Stimulated activated CD4-positive, alpha-beta T cell treated with anti-CD3 and anti-CD28 coated beads, TNF-alpha, amount 100 ng/mL, for 24 hours (primary cell): ENCODE results near the gene MRM2.

Source experiments
- DNase-seq, 3 experiments: peaks; one replicate each; pipeline ENCODE4 v3.0.0-alpha.2; 2020; ENCODE audit warnings: low read depth in 3 of 3

The MRM2 gene

DNA sequence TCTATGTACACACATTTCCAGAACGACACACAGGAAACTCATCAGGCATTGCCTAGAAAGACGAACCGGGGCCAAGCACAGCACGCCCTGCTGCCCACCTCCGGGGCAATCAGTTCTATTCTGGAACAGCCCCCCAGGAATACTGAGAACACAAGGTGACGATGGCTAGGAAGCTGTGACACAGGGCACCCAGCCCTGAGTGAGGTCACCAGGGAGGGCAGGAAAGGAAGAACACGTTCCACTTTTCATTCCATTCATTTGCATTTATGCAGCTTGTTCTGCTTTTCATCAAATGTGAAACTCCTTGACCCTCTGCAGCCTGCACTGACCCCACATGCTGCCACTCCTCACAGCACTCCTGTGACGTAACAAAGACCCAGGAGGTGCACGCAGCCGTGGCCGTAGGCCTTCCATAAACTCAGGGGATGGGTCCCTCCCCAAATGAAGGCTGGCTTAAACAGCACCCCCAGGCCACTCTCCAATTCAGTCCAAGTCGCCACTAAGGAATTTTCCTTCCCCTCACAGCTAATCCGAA, 38.2 kb downstream of the MRM2 start:
- DNase-seq = no peak

GRCh38 chr7:2202901-2203765, 38.9 kb downstream of the MRM2 start:
- DNase-seq = no peak

GRCh38 chr7:2202361-2202761, 39.6 kb downstream of the MRM2 start:
- no peak for DNase-seq

GRCh38 chr7:2201686-2202360, 40.2 kb downstream of the MRM2 start:
- DNase-seq = no peak

DNA sequence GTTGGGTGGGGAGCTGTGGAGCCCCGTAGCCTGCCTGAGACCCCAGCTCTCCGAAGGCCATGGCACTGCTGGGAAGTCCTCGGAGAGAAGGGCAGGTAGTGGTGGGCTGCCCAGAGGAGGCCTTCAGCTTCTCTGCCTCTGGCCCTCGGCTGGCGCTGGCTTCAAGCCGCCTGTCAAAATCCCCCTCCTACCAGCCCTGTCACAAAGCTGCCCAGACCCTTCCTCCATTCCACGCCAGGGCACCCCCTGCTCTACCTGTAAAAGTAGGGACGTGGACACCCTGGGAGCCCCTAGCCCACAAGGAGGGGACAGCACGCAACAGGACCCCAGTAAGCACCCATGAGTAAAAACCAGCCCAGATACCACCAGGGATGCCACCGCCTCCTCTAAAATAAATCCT, 40.9 kb downstream of the MRM2 start:
- DNase-seq = no peak

GRCh38 chr7:2200584-2200980, 41.4 kb downstream of the MRM2 start:
- DNase-seq = no peak

GRCh38 chr7:2199956-2200583, 41.9 kb downstream of the MRM2 start:
- DNase-seq = no peak

- DNase-seq = no peak
Observed at GRCh38 chr7:2199528-2199927, 42.5 kb downstream of the MRM2 start.

DNA sequence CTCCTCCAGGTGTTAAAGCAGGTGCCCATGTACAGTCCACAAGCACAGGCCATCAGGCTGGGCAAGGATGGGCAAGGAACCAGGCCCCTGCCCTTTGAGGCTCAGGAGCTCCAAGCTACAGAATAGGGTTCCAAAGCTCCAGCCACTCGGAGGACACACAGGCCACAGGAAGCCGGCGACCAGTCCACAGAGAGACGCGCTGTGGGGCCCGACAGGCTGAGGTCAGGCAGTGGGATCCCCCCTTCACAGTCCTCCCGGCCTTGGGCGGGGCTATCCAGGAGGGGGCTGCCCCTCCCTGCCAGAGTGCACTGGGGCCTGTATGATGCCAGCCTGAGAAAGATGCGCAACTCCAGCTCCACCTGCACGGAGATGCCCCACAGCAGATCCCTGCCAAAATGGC, 43.2 kb downstream of the MRM2 start:
- no peak for DNase-seq

GRCh38 chr7:2198206-2198605, 43.8 kb downstream of the MRM2 start:
- DNase-seq = no peak

DNA sequence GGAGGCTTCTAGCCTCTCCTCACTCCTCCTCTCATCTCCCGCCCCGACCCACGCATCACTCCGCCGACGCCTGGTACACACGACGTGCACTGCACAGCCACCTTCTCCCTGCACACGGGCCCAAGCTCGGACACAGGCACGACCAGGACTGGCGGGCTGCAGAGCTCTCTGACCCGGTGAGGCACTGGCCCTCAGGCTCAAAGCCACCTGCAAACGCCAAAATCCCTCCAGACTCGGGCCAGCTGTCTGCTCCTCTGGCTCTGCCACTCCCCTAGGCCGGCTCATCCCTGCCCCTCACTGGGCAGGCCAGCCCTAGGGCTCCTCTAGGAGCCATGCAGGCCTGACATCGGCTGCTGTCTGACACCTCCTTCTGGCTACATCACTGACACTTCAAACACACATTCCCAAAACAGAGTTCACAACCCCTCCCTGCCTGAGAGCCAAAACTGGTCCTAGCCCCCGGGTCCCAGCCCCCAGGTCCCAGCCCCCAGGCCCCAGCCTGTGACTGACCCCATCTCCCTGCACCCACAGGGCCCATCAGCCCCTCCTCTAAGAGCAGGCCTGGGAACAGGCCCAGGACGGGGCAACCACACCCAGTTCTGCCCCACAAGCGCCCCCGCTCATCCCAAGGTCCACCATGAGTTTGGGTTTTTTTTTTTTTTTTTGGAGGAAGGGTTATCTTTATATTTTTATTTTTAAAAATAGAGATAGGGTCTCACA, 44.4 kb downstream of the MRM2 start:
- DNase-seq = no peak

DNA sequence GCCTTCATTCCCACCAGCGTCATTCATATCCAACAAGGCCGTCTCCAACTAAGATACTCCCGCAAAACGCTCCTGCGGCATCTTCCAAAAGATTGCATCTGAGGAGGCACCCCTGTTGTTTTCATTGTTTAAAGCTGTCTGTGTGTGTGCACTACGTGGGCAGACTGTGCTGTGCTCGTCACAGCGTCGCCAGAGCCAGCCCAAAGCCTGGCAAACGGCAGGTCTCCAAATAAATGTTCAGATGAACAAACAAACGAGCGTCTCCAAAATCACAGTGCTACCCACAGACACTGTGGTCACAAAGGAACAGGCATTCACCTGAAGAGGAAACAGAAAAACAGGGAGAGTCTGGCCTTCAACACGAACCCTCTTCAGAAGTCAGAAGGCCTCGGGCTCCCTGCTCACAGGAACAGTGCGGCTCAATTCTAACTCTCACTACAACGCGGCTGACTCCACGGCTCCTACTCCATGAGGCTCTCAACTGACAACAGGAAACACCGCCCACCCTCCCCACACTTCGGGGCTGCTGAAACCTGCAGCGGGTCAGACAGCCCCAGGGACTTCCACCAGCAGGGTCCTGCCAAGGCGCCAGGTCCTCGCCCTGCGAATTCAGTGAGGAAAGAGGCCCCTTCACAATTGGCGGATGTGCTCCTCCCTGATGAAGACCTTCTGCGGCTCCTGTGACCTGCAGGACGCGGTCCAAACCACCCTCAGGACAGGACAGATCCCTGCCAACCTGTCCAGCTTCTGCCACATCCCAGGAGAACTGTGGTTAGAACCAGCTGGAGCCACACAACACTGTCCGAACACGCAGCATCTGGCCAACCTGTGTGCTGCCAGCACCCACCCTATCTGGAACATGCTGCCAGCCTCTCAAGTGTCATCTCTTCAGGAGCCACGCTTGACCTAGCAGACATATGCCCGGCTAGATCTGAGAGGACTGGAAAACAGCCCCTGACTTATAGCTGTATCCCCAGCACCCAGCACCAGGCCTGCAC, 45.3 kb downstream of the MRM2 start:
- DNase-seq = no peak

- DNase-seq = no peak
Observed at GRCh38 chr7:2195400-2196246, 46.4 kb downstream of the MRM2 start.

DNA sequence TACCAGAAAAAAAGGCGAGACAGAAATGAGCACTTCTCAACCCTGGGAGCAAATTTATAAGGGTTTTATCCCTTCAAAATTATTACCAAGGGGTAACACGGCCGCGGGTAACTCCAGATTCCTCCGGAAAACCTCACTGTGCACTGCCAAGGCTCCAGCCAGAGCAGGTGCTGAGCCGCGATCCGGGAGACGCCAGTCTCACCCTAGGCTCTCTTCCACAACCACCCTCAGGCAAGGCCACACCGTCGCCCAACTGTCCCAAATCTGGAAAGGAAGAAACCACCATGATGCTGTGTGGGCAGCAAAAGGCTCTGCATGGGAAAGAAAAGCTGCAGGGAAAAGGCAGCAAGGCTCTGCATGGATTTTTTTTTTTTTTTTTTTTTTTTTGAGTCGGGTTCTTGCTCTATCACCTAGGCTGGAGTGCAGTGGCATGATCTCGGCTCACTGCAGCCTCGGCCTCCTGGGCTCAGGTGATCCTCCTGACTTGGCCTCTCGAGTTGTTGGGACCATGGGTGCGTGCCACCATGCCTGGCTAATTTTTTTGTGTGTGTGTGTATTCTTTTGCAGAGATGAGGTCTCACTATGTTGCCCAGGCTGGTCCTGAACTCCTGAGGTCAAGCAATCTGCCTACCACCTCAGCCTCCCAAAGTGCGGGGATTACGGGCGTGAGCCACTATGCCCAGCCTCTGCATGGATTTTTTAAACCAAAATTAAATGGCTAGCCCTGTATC, 48.3 kb downstream of the MRM2 start:
- DNase-seq = no peak

DNA sequence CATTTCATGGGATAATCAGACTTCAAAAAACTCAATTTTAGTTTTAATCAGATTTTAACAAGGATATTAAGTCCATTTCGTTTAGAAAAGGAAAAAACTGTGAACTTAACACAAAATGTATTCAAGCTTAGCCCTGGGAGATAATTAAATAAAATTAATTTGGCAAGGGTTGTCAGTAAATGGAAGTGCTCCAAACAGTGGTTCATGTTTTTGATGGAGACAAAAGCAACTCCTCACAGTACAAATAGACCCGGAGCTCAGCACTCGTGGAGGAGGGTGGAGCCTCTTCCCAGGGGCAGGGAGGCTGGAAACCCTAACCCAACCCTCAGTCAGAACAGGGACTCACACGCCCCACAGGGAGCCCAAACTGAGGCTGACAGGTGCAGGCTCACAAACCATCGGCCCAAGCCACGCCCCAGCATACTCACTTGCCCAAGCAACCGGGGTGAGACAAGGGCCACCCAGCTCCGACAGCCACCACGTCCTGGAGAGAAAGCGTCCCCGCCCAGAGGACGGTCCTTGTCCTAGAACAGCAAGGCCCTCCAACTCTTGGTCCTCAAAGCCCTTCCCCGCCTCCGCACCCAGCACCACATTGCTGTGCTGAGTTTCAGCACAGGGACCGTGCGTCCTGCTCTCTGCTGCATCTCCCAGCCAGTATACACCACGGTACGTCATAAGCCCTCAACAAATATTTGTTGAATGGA, 49.0 kb downstream of the MRM2 start:
- no peak for DNase-seq

GRCh38 chr7:2191016-2191415, 51.0 kb downstream of the MRM2 start:
- no peak for DNase-seq

DNA sequence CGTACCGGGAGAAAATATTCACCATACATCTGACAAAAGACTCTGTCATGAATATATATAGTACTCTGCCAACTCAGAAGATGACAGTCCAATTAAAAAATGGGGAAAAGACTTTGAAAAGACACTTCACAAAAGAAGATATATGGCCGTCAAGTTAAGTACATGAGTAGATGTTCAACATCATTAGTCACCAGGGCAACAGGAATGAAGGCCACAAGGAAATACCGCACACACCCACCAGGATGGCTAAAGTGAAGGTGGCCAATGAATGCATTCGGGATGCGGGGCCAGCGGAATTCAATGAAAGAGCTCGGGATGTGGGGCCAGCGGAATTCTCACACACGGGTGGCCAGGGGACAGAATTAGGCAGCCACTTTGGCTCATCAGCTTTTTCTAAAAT, 51.5 kb downstream of the MRM2 start:
- no peak for DNase-seq

- no peak for DNase-seq
Observed at GRCh38 chr7:2186166-2186565, 55.8 kb downstream of the MRM2 start.
